NCI-H187 (cell line): Measurements from ENCODE around the gene ITPA.

Experiments used
- DNase-seq, 2 experiments: peaks; one replicate each; lab custom pipeline; 2025; lab: John Stamatoyannopoulos, UW

ITPA gene

GRCh38 chr20:3244613-3245012, 35.3 kb downstream of the ITPA start:
- DNase-seq, result no peak

- no peak for DNase-seq
Observed at GRCh38 chr20:3245156-3245555, 35.9 kb downstream of the ITPA start.

DNA sequence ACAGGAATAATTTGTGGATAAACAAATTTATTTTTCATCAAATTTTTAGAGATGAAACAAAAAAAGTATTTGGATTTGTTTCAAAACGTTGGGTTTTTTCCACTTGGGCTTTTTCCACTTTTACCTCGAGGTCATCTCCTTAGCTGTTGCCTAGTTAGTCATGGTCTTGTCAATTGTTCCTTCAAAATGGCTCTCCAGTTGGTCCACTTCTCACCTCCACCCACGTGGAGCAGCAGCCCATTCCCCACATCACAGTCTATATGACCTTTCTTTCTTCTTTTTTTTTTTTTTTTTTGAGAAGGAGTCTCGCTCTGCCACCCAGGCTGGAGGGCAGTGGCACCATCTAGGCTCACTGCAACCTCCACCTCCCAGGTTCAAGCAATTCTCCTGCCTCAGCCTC, 36.4 kb downstream of the ITPA start:
- DNase-seq, result no peak

GRCh38 chr20:3246682-3247081, 37.4 kb downstream of the ITPA start:
- DNase-seq, result no peak

DNA sequence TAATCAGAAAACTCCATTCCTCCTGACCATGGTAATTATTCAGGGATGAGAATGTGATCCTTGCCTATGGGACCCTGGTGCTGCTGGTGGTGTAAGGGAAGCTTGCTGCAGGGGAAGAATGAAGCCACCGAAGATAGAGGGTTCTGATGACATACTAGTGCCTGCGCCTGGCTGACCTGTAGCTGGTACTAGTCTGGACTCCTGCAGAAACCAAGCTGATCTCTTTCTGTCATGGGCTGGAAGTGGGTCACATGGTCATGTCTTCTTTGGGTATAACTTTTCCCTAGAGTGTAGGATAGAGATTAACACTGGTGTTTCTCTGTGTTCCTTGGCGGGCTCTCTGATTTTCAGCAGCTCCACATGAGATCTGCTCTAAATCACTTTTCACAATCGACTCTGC, 38.3 kb downstream of the ITPA start:
- no peak for DNase-seq

DNA sequence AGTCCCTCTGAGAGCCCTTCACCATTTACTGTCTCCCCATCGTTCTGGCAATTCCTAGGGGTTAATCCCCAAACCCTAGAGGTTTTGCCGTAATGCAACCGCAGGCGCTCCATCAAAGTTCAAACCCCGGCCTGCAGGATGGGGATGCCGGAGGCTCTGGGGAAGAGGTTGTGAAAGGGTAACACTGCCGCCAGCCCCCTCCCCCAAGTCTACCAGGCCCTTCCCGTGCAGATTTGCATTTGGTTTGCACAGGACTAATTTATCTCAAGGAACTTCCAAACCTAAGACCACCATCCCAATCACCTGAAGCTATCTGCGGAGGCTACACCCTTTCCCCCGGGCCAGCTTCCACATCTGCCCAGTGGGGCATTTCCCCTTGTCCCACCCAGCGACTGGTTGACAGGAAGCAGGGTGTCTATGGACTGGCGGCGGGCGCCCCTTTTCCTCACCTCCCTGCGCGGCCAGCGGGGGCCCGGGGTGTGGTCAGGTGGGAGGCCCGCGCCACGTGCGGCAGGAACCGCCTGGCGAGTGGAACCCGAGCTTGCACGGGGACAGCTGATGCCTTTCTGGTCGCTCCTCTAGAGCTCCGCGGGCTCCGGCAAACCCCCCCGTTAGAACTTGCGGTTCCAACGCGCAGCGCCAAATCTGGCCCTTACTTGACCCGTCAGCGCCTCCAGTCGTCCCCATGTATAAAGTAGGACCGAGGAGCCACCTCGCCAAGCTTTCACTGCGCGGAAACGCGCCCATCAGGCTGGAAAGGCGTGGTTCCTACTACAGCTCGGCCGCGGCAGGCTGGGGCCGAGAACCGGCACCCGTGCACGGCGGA, 39.1 kb downstream of the ITPA start:
- no peak for DNase-seq

DNA sequence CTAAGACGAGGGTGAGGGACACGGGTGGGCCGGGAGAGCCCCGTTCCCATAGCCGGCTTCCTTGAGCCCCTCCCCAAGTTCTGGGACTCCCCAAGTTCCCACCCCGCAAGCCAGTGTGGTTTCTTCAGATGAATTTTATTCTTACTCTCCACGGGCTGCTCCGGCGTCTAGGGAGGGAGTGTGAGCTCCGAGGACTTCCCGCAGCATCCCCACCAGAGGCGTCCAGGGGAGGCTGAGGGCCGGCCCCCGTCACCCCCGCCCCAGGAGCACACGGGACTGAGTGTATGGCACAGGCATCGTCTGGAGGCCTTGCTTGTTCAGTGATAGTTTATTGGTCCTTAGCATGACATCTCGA, 39.7 kb downstream of the ITPA start:
- DNase-seq, result no peak

- DNase-seq, result no peak
Observed at GRCh38 chr20:3250091-3250504, 40.8 kb downstream of the ITPA start.

GRCh38 chr20:3251806-3252205, 42.5 kb downstream of the ITPA start:
- no peak for DNase-seq

DNA sequence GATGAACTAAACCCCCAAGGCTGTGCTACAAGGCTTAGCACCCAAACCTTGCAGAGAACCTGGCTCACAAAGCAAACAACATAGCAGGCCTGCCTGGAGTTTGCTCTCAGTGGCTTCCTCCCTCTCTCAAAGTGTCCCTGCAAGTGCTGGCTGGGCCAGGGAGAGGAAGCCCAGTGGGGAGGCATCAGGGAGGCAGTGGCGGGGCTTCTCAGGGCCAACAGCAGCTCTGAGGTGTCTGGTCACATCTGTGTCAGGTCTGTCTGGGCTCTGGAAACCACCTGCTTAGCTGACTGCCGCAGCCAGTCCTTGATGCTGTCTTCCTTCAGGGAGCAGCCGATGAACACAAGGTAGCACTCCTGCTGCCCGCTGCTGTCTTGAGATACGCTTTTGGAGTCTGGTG, 46.4 kb downstream of the ITPA start:
- DNase-seq, result no peak

DNA sequence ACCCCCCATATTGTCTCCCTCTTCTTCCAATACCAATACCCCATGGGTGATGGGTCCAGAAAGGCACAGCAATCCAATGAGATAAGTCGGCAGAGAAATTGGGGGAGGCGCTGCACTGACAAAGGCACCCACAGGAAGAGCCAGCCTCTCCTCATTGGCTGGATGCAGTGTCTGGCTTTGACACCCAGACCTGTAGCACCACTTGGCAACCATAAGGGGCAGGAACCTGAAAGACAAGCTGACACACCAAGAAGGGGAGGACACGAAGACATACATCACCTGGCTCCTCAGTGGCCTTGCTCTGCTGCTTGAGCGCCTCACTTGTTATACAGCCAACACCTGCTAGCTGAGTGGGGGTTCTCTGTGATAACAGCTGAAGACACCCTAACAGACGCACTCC, 49.1 kb downstream of the ITPA start:
- no peak for DNase-seq

GRCh38 chr20:3262566-3262965, 53.3 kb downstream of the ITPA start:
- DNase-seq, result no peak

- DNase-seq, result no peak
Observed at GRCh38 chr20:3270051-3270450, 60.8 kb downstream of the ITPA start.

DNA sequence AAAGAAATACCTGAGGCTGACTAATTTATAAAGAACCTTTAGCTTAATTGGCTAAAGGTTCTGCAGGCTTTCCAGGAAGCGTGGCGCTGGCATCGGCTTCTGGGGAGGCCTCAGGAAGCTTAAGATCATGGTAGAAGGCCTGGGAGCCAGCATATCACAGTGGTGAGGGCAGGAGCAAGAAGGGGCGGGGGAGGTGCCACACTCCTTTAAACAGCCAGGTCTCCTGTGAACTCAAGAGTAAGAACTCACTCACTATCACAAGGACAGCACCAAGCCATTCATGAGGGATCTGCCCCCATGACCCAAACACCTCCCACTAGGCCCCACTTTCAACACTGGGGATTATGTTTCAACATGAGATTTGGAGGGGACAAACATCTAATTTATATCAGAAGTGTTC, 64.1 kb downstream of the ITPA start:
- no peak for DNase-seq
